Prostate gland (tissue), 2 donors: ENCODE results near the gene GNLY.

Experiments
- POLR2A ChIP-seq: fragments of 450-650 bp; IDR thresholded peaks from one replicate; pipeline ENCODE4 v1.6.1; 2016; ENCODE audit warnings: antibody characterized with exemption, mild to moderate bottlenecking
- POLR2AphosphoS5 ChIP-seq: sonication (generic); formaldehyde crosslinking; IDR thresholded peaks from one replicate; pipeline ENCODE4 v1.6.1; 2017; ENCODE audit warnings: antibody characterized with exemption
- TF ChIP-seq, protein P1 (sequence below), 4 experiments: fragments of 200-600 bp in 2 of 4; fragments of 450-650 bp in 2 of 4; sonication (generic) in 2 of 4; IDR thresholded peaks; 1 replicate in 3 of 4; 2 replicates in 1 of 4; pipeline ENCODE4 v1.5.1; 2016 to 2019; ENCODE audit warnings: antibody characterized with exemption in 4 of 4, mild to moderate bottlenecking in 2 of 4, moderate library complexity in 2 of 4

DNA sequence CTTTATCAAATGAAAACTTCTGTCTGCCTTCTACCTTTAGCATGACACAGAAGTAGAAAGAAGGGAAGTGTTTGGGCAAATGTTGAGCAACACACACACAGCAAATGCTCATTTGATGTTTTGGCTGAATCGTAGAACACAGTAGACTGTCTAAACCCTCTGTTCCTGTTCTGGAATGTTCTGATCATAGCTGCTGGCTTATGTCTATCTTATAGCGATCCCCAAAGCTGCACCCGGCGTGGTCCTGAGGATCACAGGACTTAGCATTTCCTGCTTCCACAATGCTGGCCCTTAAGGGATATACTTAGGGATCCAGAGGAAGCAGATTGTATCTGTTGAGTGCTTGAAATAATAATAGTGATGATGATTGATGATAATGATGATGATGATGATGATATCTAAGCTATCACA, 15.2 kb downstream of the GNLY start:
- TF ChIP-seq, protein P1, sequence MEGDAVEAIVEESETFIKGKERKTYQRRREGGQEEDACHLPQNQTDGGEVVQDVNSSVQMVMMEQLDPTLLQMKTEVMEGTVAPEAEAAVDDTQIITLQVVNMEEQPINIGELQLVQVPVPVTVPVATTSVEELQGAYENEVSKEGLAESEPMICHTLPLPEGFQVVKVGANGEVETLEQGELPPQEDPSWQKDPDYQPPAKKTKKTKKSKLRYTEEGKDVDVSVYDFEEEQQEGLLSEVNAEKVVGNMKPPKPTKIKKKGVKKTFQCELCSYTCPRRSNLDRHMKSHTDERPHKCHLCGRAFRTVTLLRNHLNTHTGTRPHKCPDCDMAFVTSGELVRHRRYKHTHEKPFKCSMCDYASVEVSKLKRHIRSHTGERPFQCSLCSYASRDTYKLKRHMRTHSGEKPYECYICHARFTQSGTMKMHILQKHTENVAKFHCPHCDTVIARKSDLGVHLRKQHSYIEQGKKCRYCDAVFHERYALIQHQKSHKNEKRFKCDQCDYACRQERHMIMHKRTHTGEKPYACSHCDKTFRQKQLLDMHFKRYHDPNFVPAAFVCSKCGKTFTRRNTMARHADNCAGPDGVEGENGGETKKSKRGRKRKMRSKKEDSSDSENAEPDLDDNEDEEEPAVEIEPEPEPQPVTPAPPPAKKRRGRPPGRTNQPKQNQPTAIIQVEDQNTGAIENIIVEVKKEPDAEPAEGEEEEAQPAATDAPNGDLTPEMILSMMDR (IDR thresholded peaks at IDR 0.05): no peak
- TF ChIP-seq POLR2A: no peak
- peak; percentile 6 for TF ChIP-seq POLR2AphosphoS5
